HG02885 (cell line): ENCODE results near the gene DPYSL4.

ENCODE experiments used
- ATAC-seq: cut with Tn5 transposase; IDR thresholded peaks from one replicate; pipeline ENCODE4 v1.9.1; 2021; ENCODE audit warnings: mild to moderate bottlenecking; ENCODE audit not compliant: unreplicated experiment, poor library complexity

The DPYSL4 gene

DNA sequence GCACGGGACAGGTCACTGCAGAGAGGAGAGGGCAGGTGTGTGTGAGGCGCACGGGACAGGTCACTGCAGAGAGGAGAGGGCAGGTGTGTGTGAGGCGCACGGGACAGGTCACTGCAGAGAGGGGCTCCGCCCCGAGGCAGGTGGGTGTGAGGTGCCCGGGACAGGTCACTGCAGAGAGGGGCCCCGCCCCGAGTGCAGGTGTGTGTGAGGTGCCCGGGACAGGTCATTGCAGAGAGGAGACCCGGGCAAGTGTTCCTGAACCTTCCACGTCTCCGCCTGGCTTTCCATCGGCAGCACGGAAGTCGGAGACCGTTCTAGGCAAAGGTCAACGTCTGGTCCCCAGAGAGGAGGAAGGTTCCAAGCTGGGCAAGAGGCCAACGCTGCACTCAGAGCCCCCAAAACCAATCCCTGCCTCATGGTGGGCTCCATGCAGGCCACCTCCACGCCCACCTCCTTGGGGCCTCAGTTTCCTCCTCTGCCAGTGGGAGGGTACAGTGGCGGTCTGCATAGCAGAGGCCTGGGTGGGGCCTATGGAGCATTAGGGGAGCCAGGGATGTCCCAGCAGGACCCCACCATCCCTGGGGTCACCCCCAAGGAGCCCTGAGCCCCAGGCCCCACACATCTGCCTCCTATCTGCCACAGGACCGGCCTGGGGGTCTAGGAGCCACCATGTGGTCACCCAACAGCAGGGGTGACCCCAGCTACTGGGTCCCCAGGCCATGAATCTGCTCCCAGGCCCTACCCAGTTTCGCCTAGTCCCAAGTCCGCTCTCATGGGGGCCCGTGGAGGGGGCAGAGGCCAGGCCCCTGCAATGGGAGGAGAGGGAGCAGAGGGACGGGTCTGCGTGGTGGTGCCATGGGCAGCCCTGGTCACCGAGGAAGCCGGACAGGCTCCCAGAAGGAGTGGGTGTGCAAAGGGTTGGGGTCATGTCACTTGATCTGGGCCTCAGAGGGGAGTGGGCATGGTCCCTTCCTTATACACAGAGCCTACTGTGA is 64.0 kb downstream of the DPYSL4 start:
- no peak for ATAC-seq

DNA sequence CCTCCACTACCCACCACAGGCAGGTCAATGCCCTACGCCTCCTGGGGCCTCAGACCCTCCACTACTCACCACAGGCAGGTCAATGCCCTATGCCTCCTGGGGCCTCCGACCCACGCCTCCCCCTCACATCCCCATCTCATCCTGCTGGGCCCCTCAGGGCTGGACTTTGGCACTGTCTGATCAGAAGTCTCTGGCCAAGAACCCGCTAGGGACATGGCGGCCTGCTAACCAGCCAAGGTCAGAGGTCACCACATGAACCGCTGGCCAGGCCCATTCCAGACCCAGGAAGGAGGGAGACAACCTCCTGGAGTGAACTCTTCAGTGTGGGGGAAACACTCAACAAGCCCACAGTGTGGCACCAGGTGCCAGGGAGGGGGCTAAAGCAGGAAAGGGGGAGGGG is 65.2 kb downstream of the DPYSL4 start:
- no peak for ATAC-seq

DNA sequence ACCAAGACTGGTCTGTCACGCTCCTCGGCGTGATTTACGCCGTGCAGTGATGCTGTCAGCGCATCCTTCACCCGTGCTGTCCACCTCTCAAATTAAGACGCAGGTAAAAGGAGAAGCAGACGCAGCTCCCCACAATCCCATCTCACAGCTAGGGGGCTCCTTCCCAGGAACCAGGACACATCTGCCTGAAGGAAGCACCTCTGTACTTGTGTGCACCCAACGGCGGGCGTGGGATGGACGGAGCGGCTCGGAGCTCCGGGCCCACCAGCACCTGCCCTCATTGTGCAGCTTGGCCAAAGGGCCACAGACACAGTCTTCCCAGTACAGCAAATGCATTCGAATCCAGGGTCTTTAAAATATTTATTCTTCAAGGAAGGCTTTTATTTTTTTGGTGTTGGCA is 65.7 kb downstream of the DPYSL4 start:
- no peak for ATAC-seq

DNA sequence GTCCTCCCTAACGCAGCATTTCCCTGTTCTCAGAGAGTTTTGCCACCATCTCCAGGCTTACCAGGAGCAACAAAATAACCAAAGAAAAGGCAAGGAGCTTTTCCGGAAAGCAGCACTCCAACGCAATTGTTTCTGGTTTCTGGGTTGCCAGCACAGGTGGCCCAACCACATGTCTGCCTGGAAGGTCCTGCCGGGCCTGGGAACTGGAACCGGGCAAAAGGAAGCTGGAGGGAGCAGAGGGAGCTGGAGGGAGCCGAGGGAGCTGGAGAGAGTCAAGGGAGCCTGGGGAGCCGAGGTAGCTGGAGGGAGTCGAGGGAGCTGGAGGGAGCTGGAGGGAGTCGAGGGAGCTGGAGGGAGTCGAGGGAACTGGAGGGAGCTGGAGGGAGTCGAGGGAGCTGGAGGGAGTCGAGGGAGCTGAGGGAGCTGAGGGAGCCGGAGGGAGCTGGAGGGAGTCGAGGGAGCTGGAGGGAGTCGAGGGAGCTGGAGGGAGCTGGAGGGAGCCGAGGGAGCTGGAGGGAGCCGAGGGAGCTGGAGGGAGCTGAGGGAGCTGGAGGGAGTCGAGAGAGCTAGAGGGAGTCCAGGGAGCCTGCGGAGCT is 66.4 kb downstream of the DPYSL4 start:
- ATAC-seq: no peak

- no peak for ATAC-seq
These were observed 68.1 kb downstream of the DPYSL4 start for GRCh38 chr10:132254841-132255240.
